Measurements from ENCODE around the gene C10orf120.
A peak's percentile ranks its signal among the peaks of the same experiment; 100 is the strongest.

C10orf120 gene

DNA sequence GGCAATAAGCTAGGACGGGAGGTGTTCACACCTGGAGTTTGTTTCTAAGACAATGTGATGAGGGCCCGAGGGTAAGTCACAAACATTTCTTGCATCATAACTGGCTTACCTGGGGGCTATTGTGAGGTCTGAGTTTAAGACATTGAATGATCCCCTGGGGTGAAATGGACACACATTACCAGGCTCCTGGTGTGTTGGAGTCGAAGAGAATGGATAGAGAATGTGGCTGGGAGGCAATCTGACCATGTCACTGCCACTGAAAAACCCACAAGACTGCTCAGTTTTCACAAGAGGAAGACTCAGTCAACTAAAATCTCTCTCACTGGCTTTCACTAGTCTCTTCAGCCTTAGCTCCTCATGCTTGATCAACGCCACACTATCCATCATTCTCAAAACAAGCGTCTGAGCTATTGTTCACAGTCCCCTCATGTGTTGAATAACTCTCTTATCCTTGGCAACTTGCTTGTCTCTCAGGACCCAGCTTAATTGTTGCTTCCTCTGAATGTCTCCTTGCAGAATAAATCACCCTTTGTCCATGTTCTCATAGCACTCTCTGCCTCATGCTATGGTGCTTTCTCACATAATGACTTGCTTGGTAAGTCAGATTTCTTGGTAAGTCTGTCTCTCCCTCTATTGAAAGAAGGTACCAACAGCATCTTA is at the start of gene C10orf120:
Gene C10orf120, minus strand, starts transcription at position 51 of the 660 bp plus-strand sequence. CDS start 56 bp downstream, outside the sequence.
- DNase-seq = no peak

DNA sequence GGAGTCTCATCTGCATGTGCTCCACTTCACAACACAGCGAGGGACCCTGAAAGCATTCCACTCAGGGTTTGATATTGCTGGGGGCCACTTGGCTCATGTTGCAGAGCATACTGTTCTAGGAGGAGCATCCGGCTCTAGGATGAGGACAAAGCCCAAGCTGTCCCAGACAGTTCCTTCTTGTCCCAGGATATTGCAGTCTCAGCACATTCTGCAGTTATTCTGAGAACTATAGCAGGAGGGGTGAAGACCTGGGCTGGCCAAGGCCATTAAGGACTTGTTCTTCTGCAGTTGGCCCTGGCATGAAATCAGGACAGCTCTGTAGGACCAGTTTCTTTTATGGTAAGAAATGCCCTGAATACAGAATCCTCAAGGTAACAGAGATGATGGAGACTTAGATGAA is 48.9 kb upstream of the C10orf120 start:
- DNase-seq = no peak

DNA sequence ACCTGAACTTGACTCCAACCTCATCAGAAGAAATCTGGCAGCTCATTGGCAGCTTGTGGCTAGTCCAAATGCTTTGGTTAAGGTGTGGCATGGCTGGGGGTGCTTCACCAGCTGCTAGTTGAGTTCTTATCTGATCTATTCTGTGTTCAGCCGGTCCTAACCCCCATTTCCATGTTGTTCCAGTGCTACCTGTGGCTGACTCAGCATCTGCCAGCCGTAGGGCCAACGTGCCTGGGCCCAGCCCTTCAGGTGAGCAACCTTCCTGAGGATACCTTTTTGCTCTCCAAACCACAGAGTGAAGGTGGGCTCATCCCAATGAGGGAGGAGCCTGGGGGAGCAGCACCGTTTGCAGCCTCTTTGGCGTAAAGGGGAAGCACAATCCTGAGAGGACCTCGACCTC is 46.8 kb upstream of the C10orf120 start:
- no peak for DNase-seq

DNA sequence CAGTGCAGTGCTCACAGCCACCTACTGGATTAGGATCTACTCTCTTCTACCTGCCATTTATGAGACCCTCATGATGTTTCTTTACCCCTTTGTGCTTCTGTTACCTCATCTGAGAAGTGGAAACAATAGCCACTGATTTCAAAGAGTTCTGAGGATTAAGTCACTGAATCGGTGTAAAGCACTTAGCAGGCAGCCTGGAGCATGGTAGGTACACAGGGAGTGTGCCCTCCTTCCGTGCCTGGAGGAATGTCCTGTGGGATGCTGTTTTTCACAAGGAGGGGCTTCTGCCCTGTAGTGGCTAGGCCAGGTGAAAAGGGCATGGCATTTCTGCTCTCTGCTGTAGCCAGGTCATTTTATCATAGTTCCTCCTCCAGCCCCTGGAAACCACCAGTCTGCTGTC is 44.6 kb upstream of the C10orf120 start:
- DNase-seq = no peak

DNA sequence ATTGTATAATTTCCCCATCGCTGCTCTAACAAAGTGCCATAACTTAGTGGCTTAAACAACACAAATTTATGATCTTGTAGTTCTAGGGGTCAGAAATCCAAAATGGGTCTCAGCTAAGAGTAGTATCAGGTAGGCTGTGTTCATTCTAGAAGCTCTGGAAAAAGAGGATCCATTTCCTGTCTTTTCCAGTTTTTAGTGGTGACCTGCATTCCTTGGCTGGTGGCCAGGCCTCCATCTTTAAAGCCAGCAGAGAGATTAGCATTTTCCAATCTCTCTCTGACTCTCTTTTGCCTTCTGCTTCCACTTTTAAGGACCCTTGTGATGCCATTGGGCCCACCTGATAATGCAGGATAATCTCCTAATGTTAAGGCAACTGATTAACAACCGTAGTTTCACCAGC is 41.0 kb upstream of the C10orf120 start:
- DNase-seq = no peak

DNA sequence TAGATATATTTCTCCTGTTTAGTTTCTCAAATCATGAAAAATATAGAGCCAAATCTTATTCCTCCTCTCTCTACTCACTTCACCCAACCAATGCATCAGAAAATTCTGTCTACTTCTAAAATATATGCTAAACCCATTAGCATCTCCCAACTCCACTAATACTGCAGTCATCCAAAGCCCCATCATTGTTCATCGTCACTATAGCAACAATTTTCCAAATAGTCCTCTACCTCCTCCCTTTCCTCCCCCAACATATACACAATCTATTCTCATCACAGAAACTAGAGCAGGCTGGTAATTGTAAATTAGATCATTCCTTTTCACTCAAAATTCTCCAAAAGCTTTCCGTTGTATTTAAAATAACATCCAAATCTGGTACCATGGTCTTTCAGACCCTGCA is 38.4 kb upstream of the C10orf120 start:
- no peak for DNase-seq

DNA sequence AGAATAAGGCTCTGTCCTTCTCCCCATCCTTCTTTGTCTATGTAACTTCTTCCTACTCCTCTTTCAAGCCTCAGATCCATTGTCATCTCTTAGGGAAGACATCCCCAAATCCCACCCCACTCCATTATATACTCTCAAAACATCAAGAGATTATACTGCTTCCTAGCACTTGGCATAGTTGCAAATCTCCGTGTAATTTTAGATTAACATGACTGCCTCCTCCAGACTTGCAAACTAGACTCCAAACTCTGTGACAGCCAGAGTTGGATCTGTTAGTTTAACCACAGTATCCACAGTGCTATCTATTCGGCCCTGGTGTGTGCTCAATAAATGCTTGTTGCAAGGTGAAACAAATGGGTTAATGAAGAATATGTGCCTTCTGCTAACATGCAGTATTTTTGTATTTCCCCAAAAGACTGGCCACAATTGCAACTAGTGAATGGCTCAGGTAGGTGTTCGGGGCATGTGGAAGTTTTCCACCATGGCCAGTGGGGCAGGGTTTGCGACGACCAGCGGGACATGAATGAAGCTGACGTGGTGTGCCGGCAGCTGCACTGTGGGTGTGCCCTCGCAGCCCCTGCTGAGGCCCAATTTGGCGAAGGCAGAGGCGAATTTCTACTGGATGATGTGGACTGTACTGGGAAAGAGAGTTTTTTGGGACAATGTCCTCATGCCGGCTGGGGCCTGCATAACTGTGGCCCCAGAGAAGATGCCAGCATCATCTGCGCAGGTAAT is 34.5 kb upstream of the C10orf120 start:
- DNase-seq = no peak

DNA sequence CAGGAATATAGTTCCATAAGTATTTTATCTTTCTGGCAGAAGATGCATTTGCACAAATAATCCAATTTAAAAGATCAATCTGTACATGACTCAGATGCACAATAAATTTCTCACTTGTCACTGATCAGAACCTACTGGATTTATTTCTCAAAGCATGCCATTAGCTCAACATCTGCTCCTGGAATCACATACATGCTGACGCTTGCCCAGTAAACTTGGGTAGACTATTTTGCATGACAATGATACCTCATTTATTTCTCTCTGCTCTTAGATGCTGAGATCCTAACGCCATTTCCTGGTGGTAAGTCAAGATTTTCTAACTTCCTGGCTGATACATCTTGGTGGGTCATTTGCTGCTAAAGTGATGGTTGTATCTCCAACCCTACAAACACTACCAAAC is 33.8 kb upstream of the C10orf120 start:
- DNase-seq = no peak

DNA sequence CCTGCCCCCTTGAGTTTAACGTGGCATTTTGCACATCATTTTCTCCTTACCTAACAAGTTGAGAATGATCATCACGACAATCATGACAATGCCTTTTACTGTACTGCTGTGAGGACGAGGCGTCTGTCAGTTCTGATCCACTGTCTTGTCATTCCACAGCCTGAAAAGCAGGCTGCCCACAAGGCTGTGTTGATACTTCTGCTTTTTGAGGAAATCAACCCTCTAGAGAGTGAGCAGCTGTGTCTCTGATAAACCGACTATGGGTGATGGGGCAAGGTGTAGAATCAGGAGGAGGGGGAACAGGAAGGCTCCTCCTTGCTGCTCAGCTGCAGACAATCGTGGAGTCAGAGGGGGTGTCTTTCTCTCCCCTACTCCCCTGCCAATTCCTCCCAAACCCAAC is 30.6 kb upstream of the C10orf120 start:
- no peak for DNase-seq

DNA sequence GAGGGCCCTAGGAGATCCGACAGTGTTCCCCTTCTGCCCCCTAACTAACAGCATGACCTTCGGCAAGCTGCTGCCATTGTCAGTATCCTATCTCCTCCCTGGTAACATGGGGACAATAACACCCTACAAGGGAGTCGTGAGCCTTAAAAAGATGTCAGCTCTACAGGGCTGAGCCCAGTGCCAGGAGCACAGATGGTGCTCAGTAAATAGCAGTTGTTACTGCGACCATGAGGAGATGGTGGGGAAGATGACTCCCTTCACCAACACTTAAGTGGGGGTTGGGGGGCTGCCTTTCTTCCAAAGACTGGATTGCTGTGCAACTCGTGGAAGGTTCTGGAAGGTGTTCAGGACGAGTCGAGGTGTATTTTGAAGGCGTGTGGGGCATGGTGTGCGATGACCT is 29.5 kb upstream of the C10orf120 start:
- DNase-seq = no peak

DNA sequence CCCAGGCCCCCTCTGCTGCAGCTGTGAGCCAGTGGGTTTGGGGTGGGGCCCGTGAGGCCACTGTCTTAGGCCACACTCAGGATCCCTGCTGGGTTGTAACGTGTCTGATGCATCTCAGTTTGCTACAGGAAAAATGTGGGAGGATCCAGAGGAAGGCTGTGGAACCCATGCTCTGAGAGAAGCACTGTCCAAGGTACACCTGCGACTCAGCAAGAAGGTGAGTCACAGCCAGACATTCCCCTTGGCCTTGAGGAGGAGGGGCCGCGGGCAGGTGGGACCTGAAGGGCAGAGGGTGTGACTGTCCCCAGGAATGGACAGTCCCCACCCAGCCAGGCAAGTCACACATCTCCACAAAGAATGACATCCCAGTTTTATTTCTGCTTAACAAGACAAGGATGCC is 27.8 kb upstream of the C10orf120 start:
- no peak for DNase-seq

DNA sequence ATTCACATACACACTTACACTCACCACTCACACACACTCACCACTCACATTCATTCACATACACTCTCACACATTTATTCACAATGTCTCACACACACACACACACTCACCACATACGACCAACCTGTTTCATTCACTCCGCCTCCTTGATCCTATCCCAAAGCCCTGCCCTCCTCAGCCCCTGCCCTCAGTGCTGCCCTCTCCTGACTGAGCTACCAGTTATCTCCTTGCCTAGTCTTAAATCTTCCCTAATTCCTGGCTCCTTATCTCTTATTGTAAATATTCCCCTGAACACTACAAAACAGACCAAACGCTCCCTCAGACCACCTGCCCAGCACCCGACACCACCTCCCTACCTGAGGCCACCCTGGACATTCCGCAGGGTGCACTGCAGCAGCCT is 26.1 kb upstream of the C10orf120 start:
- DNase-seq = no peak

DNA sequence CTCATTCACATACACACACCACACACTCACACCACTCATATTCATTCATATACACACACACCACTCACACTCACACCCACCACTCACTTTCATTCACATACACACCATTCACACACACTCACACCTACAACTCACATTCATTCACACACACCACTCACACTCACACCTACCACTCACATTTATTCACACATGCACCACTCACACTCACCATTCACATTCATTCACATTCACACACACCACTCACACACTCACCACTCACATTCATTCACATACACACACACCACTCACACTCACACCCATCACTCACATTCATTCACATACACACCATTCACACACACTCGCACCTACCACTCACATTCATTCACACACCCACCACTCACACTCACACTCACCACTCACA is 25.4 kb upstream of the C10orf120 start:
- no peak for DNase-seq

DNA sequence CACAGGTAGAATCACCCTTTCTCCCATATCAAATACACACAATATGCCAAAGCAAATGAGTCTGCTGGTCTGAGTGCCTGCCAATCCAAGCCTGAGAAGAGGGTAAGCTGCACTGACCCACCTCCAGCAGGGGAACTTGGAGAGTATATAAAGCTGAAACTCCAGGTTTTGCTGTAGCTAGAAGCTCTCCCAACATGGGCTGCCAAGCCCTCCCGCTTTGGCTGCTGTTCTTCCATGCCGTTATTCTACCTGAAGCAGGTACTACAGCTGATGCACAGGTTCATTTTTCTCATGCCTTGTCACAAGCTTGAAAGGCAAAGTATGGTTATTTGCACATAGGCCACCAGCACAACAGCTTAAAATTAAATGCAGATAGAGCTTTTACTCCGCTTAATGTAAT is 21.5 kb upstream of the C10orf120 start:
- no peak for DNase-seq

DNA sequence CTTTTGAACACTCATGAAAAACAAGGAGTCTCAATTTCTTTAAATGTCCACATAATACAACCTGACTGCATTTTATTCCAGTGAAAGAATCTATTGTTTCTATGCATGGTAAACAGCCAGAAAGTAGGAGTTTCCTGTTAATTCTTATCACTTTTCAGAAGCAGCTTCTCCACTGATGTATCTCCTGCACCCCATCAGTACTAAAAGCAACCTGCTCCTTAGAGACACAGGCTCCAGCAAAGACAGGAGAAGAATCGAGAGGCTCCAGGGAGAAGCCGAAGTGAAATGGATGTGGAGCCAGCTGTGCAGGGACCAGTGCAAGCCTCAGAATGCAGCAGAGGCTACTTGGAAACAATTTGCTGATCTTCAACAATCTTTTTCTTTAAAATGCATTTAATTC is 16.4 kb upstream of the C10orf120 start:
- DNase-seq = no peak

DNA sequence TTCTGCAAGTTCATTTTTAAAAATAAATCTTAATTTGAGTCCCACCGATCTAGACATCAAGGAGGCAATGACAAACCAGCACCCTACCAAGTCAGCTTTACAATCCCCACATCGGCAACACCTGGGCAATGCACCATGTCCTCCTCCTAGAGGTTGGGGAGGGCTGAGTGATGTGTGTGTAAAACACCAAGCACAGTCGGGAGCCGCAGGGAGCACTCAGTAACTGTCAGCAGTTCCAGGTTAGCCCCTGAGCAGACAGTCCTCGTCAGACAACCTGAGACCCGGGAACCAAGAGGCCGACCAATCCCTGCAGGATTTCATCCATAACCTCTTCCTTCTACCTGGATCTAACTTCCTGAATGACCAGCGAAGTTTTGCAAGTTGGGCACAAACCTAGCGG is 15.9 kb upstream of the C10orf120 start:
- no peak for DNase-seq

DNA sequence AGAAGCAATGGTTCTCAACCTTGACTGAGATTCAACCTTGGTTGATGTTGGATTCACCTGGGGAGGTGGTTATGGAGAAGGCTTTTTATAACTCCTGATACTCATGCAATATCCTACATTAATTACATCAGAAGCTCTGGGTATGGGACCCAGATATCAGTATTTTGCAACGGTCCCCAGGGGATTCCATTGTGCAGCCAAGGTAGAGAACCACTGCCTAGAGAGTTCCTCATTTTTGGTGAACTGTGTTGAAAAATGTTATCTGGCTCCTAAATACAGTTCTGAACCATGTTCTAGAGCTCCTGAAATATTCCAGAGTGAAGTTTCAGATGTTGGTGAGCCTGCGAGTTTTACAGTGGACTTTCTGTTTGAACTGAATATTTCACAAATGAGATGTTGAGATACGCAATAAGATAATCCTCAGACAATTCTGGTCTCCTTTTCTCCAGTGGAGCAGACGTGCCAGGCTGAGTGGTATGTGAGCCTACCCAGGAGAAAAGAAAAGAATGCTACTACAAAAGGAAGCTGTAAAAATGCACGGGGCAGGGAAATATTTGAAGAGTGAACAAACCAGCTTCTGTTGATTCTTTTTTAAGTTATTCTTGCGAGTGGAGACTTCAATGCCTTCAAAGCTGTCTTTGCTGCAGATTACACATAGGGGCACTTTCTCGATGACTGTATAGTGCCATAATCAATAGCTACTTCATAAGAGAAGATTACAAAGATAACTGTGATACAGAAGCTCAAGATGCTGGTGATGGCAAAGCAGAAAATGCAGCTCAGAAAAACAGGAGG is 13.6 kb upstream of the C10orf120 start:
- DNase-seq = no peak

DNA sequence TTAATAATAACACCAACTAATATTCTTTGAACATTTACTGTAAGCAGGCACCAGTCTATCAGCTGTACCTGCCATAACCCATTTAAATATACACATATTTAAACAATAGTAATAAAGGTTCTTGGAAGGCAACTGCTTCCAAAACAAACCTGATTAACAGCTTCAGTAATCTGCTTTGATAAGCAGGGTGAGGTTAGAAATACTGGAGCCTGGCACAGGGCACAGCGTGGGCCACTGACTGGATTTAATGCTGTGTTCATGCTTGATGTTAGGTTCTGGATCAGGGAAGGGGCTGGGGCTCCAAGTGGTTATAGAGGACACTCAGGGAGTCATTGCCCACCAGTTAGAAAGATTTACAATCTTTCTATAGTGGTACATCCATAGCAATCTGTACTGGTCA is 10.9 kb upstream of the C10orf120 start:
- no peak for DNase-seq

DNA sequence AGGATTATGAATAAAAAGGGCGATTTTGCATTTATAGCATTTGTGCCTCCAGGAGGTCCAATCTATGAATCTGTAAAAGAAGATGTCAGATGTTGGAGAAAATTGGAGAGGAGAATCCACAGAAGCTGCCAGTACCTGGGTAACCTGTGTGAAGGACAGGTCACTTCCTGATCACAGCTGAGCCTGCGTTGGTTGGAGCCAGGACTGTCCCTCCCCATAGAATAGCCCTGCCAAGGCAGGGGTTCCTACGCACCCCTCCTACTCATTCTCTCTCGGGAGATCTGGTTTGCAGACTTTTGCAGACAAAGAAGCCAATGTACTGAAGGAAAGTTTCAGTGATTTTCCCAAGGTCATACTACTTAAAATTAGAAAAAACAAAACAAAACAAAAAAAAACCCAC is 10.3 kb upstream of the C10orf120 start:
- no peak for DNase-seq

DNA sequence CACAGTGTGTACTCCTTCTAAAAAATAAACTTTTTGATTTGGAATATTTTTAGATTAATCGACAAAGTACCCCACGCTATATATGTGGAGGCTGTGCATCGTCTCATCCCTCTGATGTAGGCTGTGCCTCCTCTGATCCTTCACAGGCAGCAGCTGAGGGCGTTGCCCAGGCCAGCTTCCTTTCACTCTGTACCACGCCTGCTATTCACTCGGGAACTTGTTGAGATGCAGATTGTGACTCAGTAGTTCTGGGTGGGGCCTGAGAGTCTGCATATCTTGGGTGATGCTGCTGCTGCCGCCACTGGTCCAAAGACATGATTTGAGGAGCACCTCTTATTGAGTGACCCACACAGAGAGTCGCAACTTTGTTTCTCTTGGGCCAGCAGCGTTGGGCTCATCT is 7.9 kb upstream of the C10orf120 start:
- DNase-seq = no peak

DNA sequence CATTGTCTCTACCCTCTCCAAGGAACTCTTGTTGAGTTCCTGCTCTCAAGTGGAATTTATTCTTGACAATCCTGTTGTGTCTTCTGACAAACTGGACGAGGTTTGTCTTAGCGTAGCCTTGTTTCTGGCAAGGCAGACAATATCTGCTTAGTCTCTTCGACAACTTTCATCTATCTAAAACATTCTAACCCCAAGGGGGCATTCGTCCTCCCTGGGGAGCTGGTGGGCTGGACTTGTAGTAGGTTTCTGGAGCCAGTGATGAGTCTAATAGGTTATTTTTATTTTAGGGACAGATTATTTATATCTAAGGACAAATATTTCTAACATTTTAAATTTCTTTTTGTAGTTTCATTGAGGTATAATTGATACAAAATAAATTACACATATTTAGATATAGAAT is 7.3 kb upstream of the C10orf120 start:
- DNase-seq = no peak

DNA sequence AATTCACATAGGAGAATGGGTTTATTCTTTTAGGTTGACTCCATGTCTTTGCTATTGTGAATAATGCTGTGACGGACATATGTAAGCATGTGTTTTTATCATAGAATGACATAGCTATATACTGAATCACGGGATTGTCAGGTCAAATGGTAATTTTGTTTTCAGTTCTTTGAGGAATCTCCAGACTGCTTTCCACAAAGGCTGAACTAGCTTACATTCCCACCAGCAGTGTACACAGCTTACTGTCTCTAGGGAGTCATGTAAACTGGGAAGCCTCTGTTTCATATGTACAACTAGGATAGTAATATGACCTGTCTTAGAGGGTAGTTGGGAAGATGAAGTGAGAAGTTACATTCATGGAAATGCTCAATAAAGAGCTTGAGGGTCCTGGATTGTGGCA is 6.8 kb upstream of the C10orf120 start:
- no peak for DNase-seq

DNA sequence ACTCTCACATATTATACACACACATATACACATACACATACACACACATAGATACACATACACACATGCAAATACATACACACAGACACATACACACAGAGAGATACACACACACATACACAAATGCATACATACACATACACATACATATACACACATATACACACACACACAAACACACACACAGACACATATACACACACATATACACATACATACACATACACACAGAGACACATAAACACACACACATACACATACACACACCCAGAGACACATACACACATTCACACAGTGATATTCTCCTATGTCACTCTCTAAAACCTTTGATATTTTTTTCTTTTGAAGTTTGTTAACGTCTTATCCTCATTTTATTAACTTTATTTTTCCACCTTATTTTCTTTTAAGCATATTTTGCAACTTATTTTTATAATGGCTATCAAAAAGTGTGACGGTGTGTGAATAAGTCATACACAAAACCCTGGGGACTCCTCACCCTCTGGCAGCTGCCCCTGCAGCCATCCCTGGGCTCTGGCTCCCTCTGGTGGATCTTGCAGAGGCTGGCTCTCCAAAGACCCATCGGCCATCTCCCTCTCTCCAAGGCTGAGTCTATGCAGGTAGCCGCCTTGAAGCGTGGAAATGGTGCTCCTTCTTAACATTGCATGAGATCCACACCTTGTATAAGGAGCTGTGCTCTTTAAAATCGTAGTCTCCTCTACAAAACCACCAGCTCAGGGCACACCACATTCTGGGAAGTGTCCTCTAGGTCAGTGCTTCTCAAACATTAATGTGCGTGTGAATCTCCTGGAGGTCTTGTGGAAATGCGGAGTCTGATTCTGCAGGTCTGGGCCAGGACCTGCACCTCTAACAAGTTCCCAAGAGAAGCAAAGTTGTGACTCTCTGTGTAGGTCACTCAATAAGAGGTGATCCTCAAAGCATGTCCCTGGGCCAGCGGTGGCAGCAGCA is 4.1 kb upstream of the C10orf120 start:
- peak; percentile 45 for DNase-seq
